Neutrophil (primary cell): Measurements from ENCODE around the gene A3GALT2.

Experiments
- H3K27ac ChIP-seq: fragments of 200-600 bp; sonication (generic); 2 replicates; pipeline ENCODE4 v1.5.1; 2016; ENCODE audit warnings: mild to moderate bottlenecking, moderate library complexity
- H3K27me3 ChIP-seq: fragments of 200-600 bp; sonication (generic); 2 replicates; pipeline ENCODE4 v1.6.0; 2016; ENCODE audit warnings: mild to moderate bottlenecking
- H3K36me3 ChIP-seq: fragments of 200-600 bp; sonication (generic); 2 replicates; pipeline ENCODE4 v1.5.1; 2017
- H3K4me1 ChIP-seq, 2 experiments: fragments of 200-600 bp in 1 of 2; sonication (generic) in 1 of 2; 1 replicate in 1 of 2; 2 replicates in 1 of 2; pipeline versions ENCODE4 v1.5.1 to v1.6.1; 2013 to 2016; ENCODE audit warnings: low read depth in 1 of 2, low read length in 1 of 2, mild to moderate bottlenecking in 1 of 2, moderate library complexity in 1 of 2; ENCODE audit not compliant: control insufficient read depth in 1 of 2, insufficient read depth in 1 of 2
- H3K4me3 ChIP-seq, 2 experiments: fragments of 200-600 bp in 1 of 2; sonication (generic) in 1 of 2; 1 replicate in 1 of 2; 2 replicates in 1 of 2; pipeline ENCODE4 v1.5.1; 2013 to 2016; ENCODE audit warnings: low read depth in 1 of 2, low read length in 1 of 2, mild to moderate bottlenecking in 1 of 2, moderate library complexity in 1 of 2
- H3K9me3 ChIP-seq: fragments of 200-600 bp; sonication (generic); 2 replicates; pipeline ENCODE4 v1.5.1; 2016
- CTCF ChIP-seq: fragments of 200-600 bp; sonication (generic); IDR thresholded peaks from 2 replicates; pipeline ENCODE4 v1.5.1; 2016; ENCODE audit warnings: antibody characterized with exemption

A3GALT2 gene

GRCh38 chr1:33337441-33337840, 16.5 kb upstream of the A3GALT2 start:
- Histone ChIP-seq H3K4me1 (peaks cover 100% of the 10 kb centered on the region in 2 experiments), H3K27ac (peak overlapping the region; percentile 96), H3K9me3 (no peaks in the 10 kb centered on the region), H3K4me3 (peak overlapping the region; percentile 52 to 60), H3K27me3 (no peaks in the 10 kb centered on the region), H3K36me3 (peaks cover 46% of the 10 kb centered on the region)
- TF ChIP-seq CTCF, result no peak

- H3K27ac ChIP-seq, result peak overlapping the region; percentile 96
- TF ChIP-seq CTCF, result no peak
- H3K36me3 ChIP-seq, result peaks cover 46% of the 10 kb centered on the region
- H3K4me3 ChIP-seq, result peak overlapping the region; percentile 23 to 52
- H3K9me3 ChIP-seq, result no peaks in the 10 kb centered on the region
- H3K4me1 ChIP-seq, result peaks cover 100% of the 10 kb centered on the region in 2 experiments
- H3K27me3 ChIP-seq, result no peaks in the 10 kb centered on the region
Measured at GRCh38 chr1:33336580-33336979, 15.7 kb upstream of the A3GALT2 start.

- no peak for TF ChIP-seq CTCF
- Histone ChIP-seq H3K4me3 (peak overlapping the region; percentile 39 to 56), H3K4me1 (peaks cover 97 to 99% of the 10 kb centered on the region in 2 experiments), H3K36me3 (peaks cover 48% of the 10 kb centered on the region), H3K27ac (peak overlapping the region; percentile 96), H3K9me3 (no peaks in the 10 kb centered on the region), H3K27me3 (no peaks in the 10 kb centered on the region)
Measured at GRCh38 chr1:33335020-33335419, 14.1 kb upstream of the A3GALT2 start.

- TF ChIP-seq CTCF, result no peak
- Histone ChIP-seq H3K36me3 (peaks cover 56% of the 10 kb centered on the region), H3K4me3 (peak overlapping the region; percentile 39 to 56), H3K27me3 (no peaks in the 10 kb centered on the region), H3K9me3 (no peaks in the 10 kb centered on the region), H3K27ac (peak overlapping the region; percentile 96), H3K4me1 (peaks cover 96 to 99% of the 10 kb centered on the region in 2 experiments)
Measured at GRCh38 chr1:33334081-33334552, 13.2 kb upstream of the A3GALT2 start.

- no peaks in the 10 kb centered on the region for H3K27me3 ChIP-seq
- no peaks in the 10 kb centered on the region for H3K9me3 ChIP-seq
- peak overlapping the region; percentile 96 for H3K27ac ChIP-seq
- H3K36me3 ChIP-seq, result peaks cover 69% of the 10 kb centered on the region
- H3K4me3 ChIP-seq, result peak overlapping the region in 1 of 2 experiments; percentile 56
- no peak for TF ChIP-seq CTCF
- peaks cover 96 to 99% of the 10 kb centered on the region in 2 experiments for H3K4me1 ChIP-seq
Measured at GRCh38 chr1:33332881-33333280, 12.0 kb upstream of the A3GALT2 start.
